ENCODE results near the gene RAB31. TPM values are rescaled to one million over a fixed set of nuclear protein-coding genes. Genes with fewer than 3 reads are reported as not detected.

Gene RAB31
- total and polyA plus RNA-seq, 4 experiments from 2014 or later: 0.07 to 1.8 (median 1.4) TPM

GRCh38 chr18:9691235-9691634, 16.9 kb upstream of the RAB31 start:
- no peak overlapping the region for H3K4me3 ChIP-seq (ENCODE audit: low read length in 2 of 2)
- Mint-ChIP-seq H3K9me3 (peaks cover 0 to 1% (median 0%) of the 10 kb centered on the region in 8 donors), H3K27ac (no peak overlapping the region), H3K36me3 (no peaks in the 10 kb centered on the region), H3K4me3 (no peak overlapping the region), H3K27me3 (peaks cover 11 to 24% of the 10 kb centered on the region in 2 donors), H3K4me1 (no peaks in the 10 kb centered on the region)
- ChIA-PET CTCF (ENCODE audit: partially characterized antibody) (no interaction called here), POLR2A (ENCODE audit: partially characterized antibody) (no interaction called here)
- H3K27ac ChIP-seq (ENCODE audit: low read depth, low read length): no peak overlapping the region
- H3K4me1 ChIP-seq (ENCODE audit: insufficient read depth, low read length): no peaks in the 10 kb centered on the region
- H3K36me3 ChIP-seq (ENCODE audit: insufficient read depth, low read length): no peaks in the 10 kb centered on the region
- intact Hi-C loops (cut with micrococcal nuclease): no loop called here
- no peaks in the 10 kb centered on the region for H3K27me3 ChIP-seq (ENCODE audit: insufficient read depth, low read length)
- no peak for DNase-seq
- no peaks in the 10 kb centered on the region for H3K9me3 ChIP-seq (ENCODE audit: control insufficient read depth in 1 of 2, low read length in 2 of 2)

- no peaks in the 10 kb centered on the region for H3K9me3 Mint-ChIP-seq
- H3K9me3 ChIP-seq (ENCODE audit: control insufficient read depth in 1 of 2, low read length in 2 of 2): no peaks in the 10 kb centered on the region
- H3K4me1 Mint-ChIP-seq: no peaks in the 10 kb centered on the region
- no peaks in the 10 kb centered on the region for H3K4me1 ChIP-seq (ENCODE audit: insufficient read depth, low read length)
- no peak overlapping the region for H3K4me3 ChIP-seq (ENCODE audit: low read length in 2 of 2)
- no peak overlapping the region for H3K27ac Mint-ChIP-seq
- POLR2A ChIA-PET (ENCODE audit: partially characterized antibody): no interaction called here
- H3K36me3 ChIP-seq (ENCODE audit: insufficient read depth, low read length): no peaks in the 10 kb centered on the region
- no peaks in the 10 kb centered on the region for H3K27me3 ChIP-seq (ENCODE audit: insufficient read depth, low read length)
- peaks cover 11 to 18% of the 10 kb centered on the region in 2 donors for H3K27me3 Mint-ChIP-seq
- intact Hi-C loops (cut with micrococcal nuclease): no loop called here
- H3K4me3 Mint-ChIP-seq: no peak overlapping the region
- H3K36me3 Mint-ChIP-seq: no peaks in the 10 kb centered on the region
- no peak for DNase-seq
- CTCF ChIA-PET (ENCODE audit: partially characterized antibody): interaction anchor here (0.6 kb wide), 1 partner anchor 61 kb away, joined by 4 read pairs; no protein-coding TSS in a partner anchor
- no peak overlapping the region for H3K27ac ChIP-seq (ENCODE audit: low read depth, low read length)
Measured at GRCh38 chr18:9694174-9694573, 13.9 kb upstream of the RAB31 start.

GRCh38 chr18:9694952-9695495, 13.1 kb upstream of the RAB31 start:
- Histone ChIP-seq H3K4me1 (ENCODE audit: insufficient read depth, low read length) (no peaks in the 10 kb centered on the region), H3K36me3 (ENCODE audit: insufficient read depth, low read length) (no peaks in the 10 kb centered on the region), H3K27ac (ENCODE audit: low read depth, low read length) (no peak overlapping the region), H3K9me3 (ENCODE audit: control insufficient read depth in 1 of 2, low read length in 2 of 2) (no peaks in the 10 kb centered on the region), H3K4me3 (ENCODE audit: low read length in 2 of 2) (no peak overlapping the region), H3K27me3 (ENCODE audit: insufficient read depth, low read length) (no peaks in the 10 kb centered on the region)
- ChIA-PET POLR2A (ENCODE audit: partially characterized antibody) (no interaction called here), CTCF (ENCODE audit: partially characterized antibody) (interaction anchor here (0.6 kb wide), 1 partner anchor 62 kb away, joined by 4 read pairs; no protein-coding TSS in a partner anchor)
- Mint-ChIP-seq H3K27ac (no peak overlapping the region), H3K9me3 (no peaks in the 10 kb centered on the region), H3K4me1 (no peaks in the 10 kb centered on the region), H3K27me3 (peaks cover 11 to 18% of the 10 kb centered on the region in 2 donors), H3K4me3 (no peak overlapping the region), H3K36me3 (no peaks in the 10 kb centered on the region)
- intact Hi-C loops (cut with micrococcal nuclease): no loop called here
- no peak for DNase-seq

DNA sequence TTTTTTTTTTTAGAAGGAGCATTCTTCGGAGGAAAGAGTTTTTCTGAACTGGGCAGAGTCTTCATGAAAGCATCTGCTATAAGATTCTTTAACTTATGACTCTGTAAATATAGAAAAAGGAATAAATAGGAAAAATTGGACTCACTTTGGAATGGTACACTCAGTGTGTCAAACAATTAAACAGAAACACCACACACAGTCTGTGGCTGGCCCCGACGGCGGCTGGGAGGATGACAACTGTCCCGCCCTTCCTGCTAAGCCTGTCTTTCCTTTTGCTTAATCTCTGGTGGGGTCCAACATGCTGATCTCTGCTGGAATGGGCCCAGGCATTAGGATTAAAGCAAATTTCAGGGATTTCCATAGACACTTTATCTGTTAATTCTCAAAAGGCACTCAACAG, 12.5 kb upstream of the RAB31 start:
- ChIA-PET CTCF (ENCODE audit: partially characterized antibody) (no interaction called here), POLR2A (ENCODE audit: partially characterized antibody) (no interaction called here)
- H3K4me3 Mint-ChIP-seq: no peak overlapping the region
- no peak overlapping the region for H3K27ac ChIP-seq (ENCODE audit: low read depth, low read length)
- no peak overlapping the region for H3K27ac Mint-ChIP-seq
- H3K4me1 Mint-ChIP-seq: no peaks in the 10 kb centered on the region
- no peaks in the 10 kb centered on the region for H3K27me3 ChIP-seq (ENCODE audit: insufficient read depth, low read length)
- H3K9me3 Mint-ChIP-seq: no peaks in the 10 kb centered on the region
- intact Hi-C loops (cut with micrococcal nuclease): no loop called here
- H3K36me3 Mint-ChIP-seq: no peaks in the 10 kb centered on the region
- no peaks in the 10 kb centered on the region for H3K4me1 ChIP-seq (ENCODE audit: insufficient read depth, low read length)
- H3K36me3 ChIP-seq (ENCODE audit: insufficient read depth, low read length): no peaks in the 10 kb centered on the region
- DNase-seq: no peak
- peaks cover 11 to 18% of the 10 kb centered on the region in 2 donors for H3K27me3 Mint-ChIP-seq
- H3K9me3 ChIP-seq (ENCODE audit: control insufficient read depth in 1 of 2, low read length in 2 of 2): no peaks in the 10 kb centered on the region
- H3K4me3 ChIP-seq (ENCODE audit: low read length in 2 of 2): no peak overlapping the region

- Mint-ChIP-seq H3K27me3 (peaks cover 6 to 18% of the 10 kb centered on the region in 2 donors), H3K36me3 (no peaks in the 10 kb centered on the region), H3K4me1 (no peaks in the 10 kb centered on the region), H3K27ac (no peak overlapping the region), H3K4me3 (no peak overlapping the region), H3K9me3 (no peaks in the 10 kb centered on the region)
- no peak overlapping the region for H3K4me3 ChIP-seq (ENCODE audit: low read length in 2 of 2)
- POLR2A ChIA-PET (ENCODE audit: partially characterized antibody): no interaction called here
- no peaks in the 10 kb centered on the region for H3K27me3 ChIP-seq (ENCODE audit: insufficient read depth, low read length)
- DNase-seq: no peak
- no peak overlapping the region for H3K27ac ChIP-seq (ENCODE audit: low read depth, low read length)
- no peaks in the 10 kb centered on the region for H3K36me3 ChIP-seq (ENCODE audit: insufficient read depth, low read length)
- no peaks in the 10 kb centered on the region for H3K4me1 ChIP-seq (ENCODE audit: insufficient read depth, low read length)
- no peaks in the 10 kb centered on the region for H3K9me3 ChIP-seq (ENCODE audit: control insufficient read depth in 1 of 2, low read length in 2 of 2)
- intact Hi-C loops (cut with micrococcal nuclease): no loop called here
- CTCF ChIA-PET (ENCODE audit: partially characterized antibody): no interaction called here
Measured at GRCh38 chr18:9696112-9696511, 12.0 kb upstream of the RAB31 start.

- intact Hi-C loops (cut with micrococcal nuclease): no loop called here
- H3K4me3 ChIP-seq (ENCODE audit: low read length in 2 of 2): no peak overlapping the region
- H3K4me3 Mint-ChIP-seq: no peak overlapping the region
- no peak overlapping the region for H3K27ac ChIP-seq (ENCODE audit: low read depth, low read length)
- no peak overlapping the region for H3K27ac Mint-ChIP-seq
- no peaks in the 10 kb centered on the region for H3K36me3 ChIP-seq (ENCODE audit: insufficient read depth, low read length)
- no peaks in the 10 kb centered on the region for H3K4me1 Mint-ChIP-seq
- H3K4me1 ChIP-seq (ENCODE audit: insufficient read depth, low read length): no peaks in the 10 kb centered on the region
- no peak for DNase-seq
- POLR2A ChIA-PET (ENCODE audit: partially characterized antibody): no interaction called here
- H3K27me3 ChIP-seq (ENCODE audit: insufficient read depth, low read length): no peaks in the 10 kb centered on the region
- CTCF ChIA-PET (ENCODE audit: partially characterized antibody): no interaction called here
- no peaks in the 10 kb centered on the region for H3K9me3 Mint-ChIP-seq
- peaks cover 3 to 18% of the 10 kb centered on the region in 2 donors for H3K27me3 Mint-ChIP-seq
- H3K36me3 Mint-ChIP-seq: no peaks in the 10 kb centered on the region
- H3K9me3 ChIP-seq (ENCODE audit: control insufficient read depth in 1 of 2, low read length in 2 of 2): no peaks in the 10 kb centered on the region
Measured at GRCh38 chr18:9696701-9697100, 11.4 kb upstream of the RAB31 start.

- Mint-ChIP-seq H3K4me3 (no peak overlapping the region), H3K4me1 (no peaks in the 10 kb centered on the region), H3K36me3 (no peaks in the 10 kb centered on the region), H3K27ac (no peak overlapping the region), H3K27me3 (peaks cover 3 to 18% of the 10 kb centered on the region in 2 donors), H3K9me3 (no peaks in the 10 kb centered on the region)
- no peak for DNase-seq
- no peak overlapping the region for H3K27ac ChIP-seq (ENCODE audit: low read depth, low read length)
- POLR2A ChIA-PET (ENCODE audit: partially characterized antibody): no interaction called here
- H3K4me3 ChIP-seq (ENCODE audit: low read length in 2 of 2): no peak overlapping the region
- CTCF ChIA-PET (ENCODE audit: partially characterized antibody): no interaction called here
- no peaks in the 10 kb centered on the region for H3K4me1 ChIP-seq (ENCODE audit: insufficient read depth, low read length)
- H3K9me3 ChIP-seq (ENCODE audit: control insufficient read depth in 1 of 2, low read length in 2 of 2): no peaks in the 10 kb centered on the region
- H3K27me3 ChIP-seq (ENCODE audit: insufficient read depth, low read length): no peaks in the 10 kb centered on the region
- intact Hi-C loops (cut with micrococcal nuclease): no loop called here
- H3K36me3 ChIP-seq (ENCODE audit: insufficient read depth, low read length): no peaks in the 10 kb centered on the region
Measured at GRCh38 chr18:9697121-9697520, 11.0 kb upstream of the RAB31 start.

GRCh38 chr18:9698497-9698896, 9.6 kb upstream of the RAB31 start:
- intact Hi-C loops (cut with micrococcal nuclease): no loop called here
- Mint-ChIP-seq H3K27ac (no peak overlapping the region), H3K9me3 (no peaks in the 10 kb centered on the region), H3K27me3 (peaks cover 6 to 14% of the 10 kb centered on the region in 2 donors), H3K36me3 (no peaks in the 10 kb centered on the region), H3K4me1 (no peaks in the 10 kb centered on the region), H3K4me3 (no peak overlapping the region)
- POLR2A ChIA-PET (ENCODE audit: partially characterized antibody): no interaction called here
- H3K4me1 ChIP-seq (ENCODE audit: insufficient read depth, low read length): no peaks in the 10 kb centered on the region
- H3K36me3 ChIP-seq (ENCODE audit: insufficient read depth, low read length): no peaks in the 10 kb centered on the region
- H3K9me3 ChIP-seq (ENCODE audit: control insufficient read depth in 1 of 2, low read length in 2 of 2): no peaks in the 10 kb centered on the region
- CTCF ChIA-PET (ENCODE audit: partially characterized antibody): no interaction called here
- DNase-seq: no peak
- no peaks in the 10 kb centered on the region for H3K27me3 ChIP-seq (ENCODE audit: insufficient read depth, low read length)
- no peak overlapping the region for H3K27ac ChIP-seq (ENCODE audit: low read depth, low read length)
- no peak overlapping the region for H3K4me3 ChIP-seq (ENCODE audit: low read length in 2 of 2)

All from CD4-positive, alpha-beta memory T cell (primary cell).